GM18511 (cell line): ENCODE data around the gene IGF1R.

Source experiments
- ATAC-seq: cut with Tn5 transposase; IDR thresholded peaks from one replicate; pipeline ENCODE4 v1.9.1; 2021; ENCODE audit warnings: mild to moderate bottlenecking, moderate library complexity; ENCODE audit not compliant: unreplicated experiment

Gene IGF1R

GRCh38 chr15:98743177-98743576 is 94.8 kb downstream of the IGF1R start:
- ATAC-seq: no peak

- no peak for ATAC-seq
These were observed 96.2 kb downstream of the IGF1R start for GRCh38 chr15:98744506-98744905.

- no peak for ATAC-seq
These were observed 96.8 kb downstream of the IGF1R start for GRCh38 chr15:98745179-98745578.

- no peak for ATAC-seq
These were observed 97.5 kb downstream of the IGF1R start for GRCh38 chr15:98745650-98746374.

GRCh38 chr15:98746375-98747155 is 98.2 kb downstream of the IGF1R start:
- ATAC-seq: no peak

GRCh38 chr15:98751767-98752166 is 103.4 kb downstream of the IGF1R start:
- no peak for ATAC-seq

GRCh38 chr15:98753726-98754656 is 105.7 kb downstream of the IGF1R start:
- no peak for ATAC-seq

- no peak for ATAC-seq
These were observed 106.3 kb downstream of the IGF1R start for GRCh38 chr15:98754657-98755022.

GRCh38 chr15:98755138-98755537 is 106.8 kb downstream of the IGF1R start:
- no peak for ATAC-seq

- ATAC-seq: no peak
These were observed 107.4 kb downstream of the IGF1R start for GRCh38 chr15:98755781-98756180.

GRCh38 chr15:98758224-98758623 is 109.9 kb downstream of the IGF1R start:
- no peak for ATAC-seq

- no peak for ATAC-seq
These were observed 110.9 kb downstream of the IGF1R start for GRCh38 chr15:98759277-98759676.

- no peak for ATAC-seq
These were observed 111.9 kb downstream of the IGF1R start for GRCh38 chr15:98760112-98760826.

- ATAC-seq: no peak
These were observed 112.6 kb downstream of the IGF1R start for GRCh38 chr15:98760975-98761374.

GRCh38 chr15:98763179-98763578 is 114.8 kb downstream of the IGF1R start:
- ATAC-seq: no peak

- ATAC-seq: no peak
These were observed 116.0 kb downstream of the IGF1R start for GRCh38 chr15:98764291-98764690.

- ATAC-seq: no peak
These were observed 117.3 kb downstream of the IGF1R start for GRCh38 chr15:98765610-98766009.

- no peak for ATAC-seq
These were observed 119.4 kb downstream of the IGF1R start for GRCh38 chr15:98767692-98768091.

GRCh38 chr15:98769867-98770266 is 121.5 kb downstream of the IGF1R start:
- no peak for ATAC-seq

GRCh38 chr15:98770984-98771383 is 122.6 kb downstream of the IGF1R start:
- no peak for ATAC-seq

- no peak for ATAC-seq
These were observed 123.2 kb downstream of the IGF1R start for GRCh38 chr15:98771541-98771940.
